Measurements from ENCODE around the gene EBLN1. TPM values are rescaled to one million over a fixed set of nuclear protein-coding genes. Genes with fewer than 3 reads are reported as not detected.
A peak's percentile ranks its signal among the peaks of the same experiment; 100 is the strongest.

Gene EBLN1
- total and polyA plus RNA-seq, 4 donors = not detected

- 98% methylated on average over 1 of the region's 1 CpG for WGBS
- no peak for DNase-seq (ENCODE audit: low spot score)
- Histone ChIP-seq H3K27ac (ENCODE audit: low read depth in 1 of 2, low read length in 2 of 2) (no peak overlapping the region), H3K27me3 (ENCODE audit: control insufficient read depth in 4 of 4, insufficient read depth in 4 of 4, low read length in 3 of 4) (no peaks in the 10 kb centered on the region), H3K4me3 (ENCODE audit: low read depth in 1 of 3, low read length in 3 of 3) (no peak overlapping the region), H3K9me3 (ENCODE audit: control insufficient read depth in 4 of 4, low read length in 3 of 4) (no peaks in the 10 kb centered on the region), H3K36me3 (ENCODE audit: control insufficient read depth in 4 of 4, insufficient read depth in 3 of 4, low read depth in 1 of 4, low read length in 3 of 4) (no peaks in the 10 kb centered on the region), H3K9ac (ENCODE audit: low read depth in 1 of 2, low read length in 2 of 2) (no peak overlapping the region), H3K4me1 (ENCODE audit: control insufficient read depth in 4 of 4, insufficient read depth in 4 of 4, low read length in 3 of 4) (peaks cover 0 to 14% (median 4%) of the 10 kb centered on the region in 4 donors)
- TF ChIP-seq RAD21 (IDR thresholded peaks at IDR 0.05) = no peak
- no peak for TF ChIP-seq YY1 (IDR thresholded peaks at IDR 0.05)
- no peak for TF ChIP-seq JUND (IDR thresholded peaks at IDR 0.05)
- TF ChIP-seq ATF3 (IDR thresholded peaks at IDR 0.05) = no peak
- no peak for TF ChIP-seq FOXA1 (IDR thresholded peaks at IDR 0.05)
- no peak for TF ChIP-seq FOXA2 (IDR thresholded peaks at IDR 0.05)
- no peak for TF ChIP-seq SP1 (IDR thresholded peaks at IDR 0.05)
- TF ChIP-seq GABPA (IDR thresholded peaks at IDR 0.05 in 1 of 2, conservative IDR thresholded peaks at IDR 0.05 in 1 of 2) = no peak
- no peak for TF ChIP-seq NR2F2 (IDR thresholded peaks at IDR 0.05)
- TF ChIP-seq CTCF (IDR thresholded peaks at IDR 0.05; ENCODE audit: low read depth, low read length, missing input control) = no peak
- no peak for TF ChIP-seq TAF1 (conservative IDR thresholded peaks at IDR 0.05)
Observed at GRCh38 chr10:22231260-22231659, 13.4 kb upstream of the EBLN1 start.

GRCh38 chr10:22230158-22230833 is 12.5 kb upstream of the EBLN1 start:
- H3K4me3 ChIP-seq (ENCODE audit: low read depth in 1 of 3, low read length in 3 of 3) = peak overlapping the region; percentile 62 to 79 (median 77)
- H3K9ac ChIP-seq (ENCODE audit: low read depth in 1 of 2, low read length in 2 of 2) = peak overlapping the region; percentile 19 to 52
- WGBS = 1% methylated on average over 20 of the region's 20 CpGs
- H3K36me3 ChIP-seq (ENCODE audit: control insufficient read depth in 4 of 4, insufficient read depth in 3 of 4, low read depth in 1 of 4, low read length in 3 of 4) = no peaks in the 10 kb centered on the region
- H3K27me3 ChIP-seq (ENCODE audit: control insufficient read depth in 4 of 4, insufficient read depth in 4 of 4, low read length in 3 of 4) = no peaks in the 10 kb centered on the region
- peaks cover 0 to 14% (median 4%) of the 10 kb centered on the region in 4 donors for H3K4me1 ChIP-seq (ENCODE audit: control insufficient read depth in 4 of 4, insufficient read depth in 4 of 4, low read length in 3 of 4)
- no peak for DNase-seq (ENCODE audit: low spot score)
- TF ChIP-seq CTCF (IDR thresholded peaks at IDR 0.05; ENCODE audit: low read depth, low read length, missing input control) (no peak), SP1 (IDR thresholded peaks at IDR 0.05) (peak; percentile 6), REST (IDR thresholded peaks at IDR 0.05) (no peak), HNF4G (IDR thresholded peaks at IDR 0.05) (no peak), MAX (IDR thresholded peaks at IDR 0.05) (no peak)
- no peaks in the 10 kb centered on the region for H3K9me3 ChIP-seq (ENCODE audit: control insufficient read depth in 4 of 4, low read length in 3 of 4)
- H3K27ac ChIP-seq (ENCODE audit: low read depth in 1 of 2, low read length in 2 of 2) = peak overlapping the region; percentile 27 to 87
